Tongue (tissue), 2 donors: ENCODE data around the gene STAT6. TPM values are rescaled to one million over a fixed set of nuclear protein-coding genes. Genes with fewer than 3 reads are reported as not detected.

Experiments
- DNase-seq: peaks from one replicate; pipeline ENCODE4 v3.0.0-alpha.2; 2015
- total RNA-seq: library from RNA; depleted of rRNA; stranded (reverse); fragments of >200 nt; gene quantifications from one replicate; pipeline ENCODE4 v1.2.3, GENCODE V29; 2014

The STAT6 gene
- total RNA-seq, 1 donor from 2014 or later = 59.1 TPM

- DNase-seq = no peak
Observed at GRCh38 chr12:57047981-57048380, 63.2 kb downstream of the STAT6 start.

GRCh38 chr12:57046947-57047890 is 63.9 kb downstream of the STAT6 start:
- no peak for DNase-seq

- DNase-seq = peak; percentile 79
Observed at GRCh38 chr12:57046086-57046791, 64.9 kb downstream of the STAT6 start.

Other genes starting within 250 kb of the STAT6 start
- gene SDR9C7, start 177.0 kb downstream of the STAT6 start, total RNA-seq = 0.51 TPM
- gene RDH16, start 153.8 kb downstream of the STAT6 start, total RNA-seq = 1.3 TPM
- 6.4 TPM for gene ZBTB39, start 104.8 kb downstream of the STAT6 start, total RNA-seq
- gene TAC3, start 94.8 kb downstream of the STAT6 start, total RNA-seq = not detected
- not detected for gene MYO1A, start 61.2 kb downstream of the STAT6 start, total RNA-seq
- 16.5 TPM for gene NEMP1, start 32.6 kb downstream of the STAT6 start, total RNA-seq
- gene NAB2, start 22.2 kb downstream of the STAT6 start, total RNA-seq = 44.5 TPM
- 221 TPM for gene LRP1, start 17.1 kb upstream of the STAT6 start, total RNA-seq
- not detected for gene LRP1-AS, start 36.3 kb upstream of the STAT6 start, total RNA-seq
- 1.3 TPM for gene NXPH4, start 105.4 kb upstream of the STAT6 start, total RNA-seq
- 70.1 TPM for gene SHMT2, start 118.3 kb upstream of the STAT6 start, total RNA-seq
- 310 TPM for gene STAC3, start 139.8 kb upstream of the STAT6 start, total RNA-seq